ENCODE data around the gene NCOA5. TPM values are rescaled to one million over a fixed set of nuclear protein-coding genes. Genes with fewer than 3 reads are reported as not detected.

The NCOA5 gene
- total and polyA plus RNA-seq, 9 of the 15 experiments (the other 6 are each of a cell fraction or from before 2014, with no cell fraction given) = 3.9 to 22.8 (median 13.8) TPM

DNA sequence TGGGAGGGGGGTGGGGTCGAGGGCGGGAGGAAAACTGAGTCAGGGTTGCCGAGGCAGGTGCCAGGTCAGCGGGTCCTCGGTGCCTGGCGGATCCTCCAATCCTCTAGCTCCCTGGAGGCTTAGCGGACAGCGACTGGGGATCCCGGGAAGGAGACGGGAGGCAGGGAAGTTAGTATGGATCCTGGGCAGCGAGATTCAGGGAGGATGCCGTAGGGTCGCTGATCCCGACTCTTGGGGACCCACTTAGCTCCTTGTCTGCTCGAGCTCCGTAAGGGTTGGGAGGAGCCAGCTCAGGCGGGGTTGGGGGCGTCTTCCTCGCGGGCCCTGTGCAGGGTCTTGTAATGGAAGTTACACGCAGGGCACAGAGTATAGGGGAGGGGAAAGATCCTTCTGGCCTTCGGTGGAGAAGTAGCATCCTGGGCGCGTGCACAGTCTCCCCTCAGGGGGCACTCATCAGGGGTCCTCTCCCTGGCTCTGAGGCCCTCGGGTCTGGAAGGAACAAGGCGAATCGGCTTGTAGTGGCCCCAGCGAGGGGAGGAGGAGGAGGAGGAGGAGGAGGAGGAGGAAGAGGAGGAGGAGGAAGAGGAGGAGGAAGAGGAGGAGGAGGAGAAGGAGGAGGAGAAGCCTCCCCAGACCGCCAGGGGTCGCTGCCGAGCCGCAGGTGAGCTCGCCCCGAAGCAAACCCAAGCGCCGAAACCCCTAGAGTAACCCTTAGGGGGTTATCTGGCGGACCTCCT, 67.2 kb downstream of the NCOA5 start:
- Histone ChIP-seq H3K9ac (ENCODE audit: insufficient read depth in 1 of 2, low read depth in 2 of 2, low read length in 2 of 2) (peak overlapping the region in 1 of 2 experiments; percentile 69; a peak in 2 of 4 replicates), H3K4me3 (peak overlapping the region; percentile 78; the same call in 1 of the 2 replicates), H3K79me2 (ENCODE audit: control insufficient read depth, insufficient read depth, low read length) (no peaks in the 10 kb centered on the region), H3K27me3 (ENCODE audit: control insufficient read depth in 2 of 2, insufficient read depth in 2 of 2, low read length in 2 of 2) (0 out of 5 replicates have a peak, but pooled peaks cover 0 to 7% of the 10 kb centered on the region in 2 experiments), H3K36me3 (ENCODE audit: control insufficient read depth, insufficient read depth, low read length) (no peaks in the 10 kb centered on the region), H3K9me3 (replicated peaks; ENCODE audit: control insufficient read depth, insufficient read depth, low read depth, low read length) (no peaks in the 10 kb centered on the region), H2AFZ (ENCODE audit: low read depth, low read length) (peak overlapping the region; percentile 77), H3K9me1 (ENCODE audit: control insufficient read depth, insufficient read depth, low read length) (no peaks in the 10 kb centered on the region), H3K4me2 (ENCODE audit: insufficient read depth, low read length) (peak overlapping the region; percentile 84), H3K27ac (ENCODE audit: extremely low read depth, low read depth, low read length) (no peak overlapping the region), H3K4me1 (replicated peaks in 1 of 2; ENCODE audit: control insufficient read depth in 2 of 2, insufficient read depth in 2 of 2, low read length in 2 of 2) (peaks cover 14 to 23% of the 10 kb centered on the region in 2 experiments), H4K20me1 (replicated peaks; ENCODE audit: control insufficient read depth, insufficient read depth, low read length) (peaks cover 5% of the 10 kb centered on the region; the same call in 1 of the 2 replicates)
- ChIA-PET CTCF (ENCODE audit: low intra/inter-chr PET ratio) (interaction anchor here (0.5 to 1.4 kb wide), 5 partner anchors 8 to 659 kb away, joined by 3 to 5 read pairs (median 4); no protein-coding TSS in a partner anchor), POLR2A (interaction anchor here (0.6 kb wide), 1 partner anchor 12 kb away, joined by 3 read pairs; no protein-coding TSS in a partner anchor)
- in situ Hi-C loops (cut with MboI) = no loop called here
- DNase-seq (ENCODE audit: extremely low read depth in 1 of 4, low spot score in 3 of 4) (peak; percentile 74 to 78 (median 76)), ATAC-seq (peak; percentile 63), FAIRE-seq (peak; percentile 69)
- 3% methylated on average over 22 of the region's 37 CpGs for WGBS (ENCODE audit: insufficient coverage, low coverage, missing lambda C conversion rate)
- no TSS peak for BruUV-seq (replicated peaks)
- intact Hi-C loops (cut with micrococcal nuclease) = loop anchor here (2.0 to 5.0 kb wide), 3 partner anchors 64 to 150 kb away; no protein-coding TSS in a partner anchor
- TF ChIP-seq REST (IDR thresholded peaks at IDR 0.05; ENCODE audit: borderline replicate concordance) = peak; percentile 48; the same call in 1 of the 2 replicates
- TF ChIP-seq REST (CRISPR knock-in tag; IDR thresholded peaks at IDR 0.05; ENCODE audit: low read depth) = 0 out of 2 replicates have a peak, but pooled peaks have one; percentile 40
- no peak for TF ChIP-seq RFX7 (CRISPR knock-in tag; IDR thresholded peaks at IDR 0.05)
- no peak for TF ChIP-seq CREB3 (tag; conservative IDR thresholded peaks at IDR 0.05; ENCODE audit: low read depth)
- TF ChIP-seq DDX20 (tag; IDR thresholded peaks at IDR 0.05; ENCODE audit: low read depth) = no peak
- TF ChIP-seq JUND (IDR thresholded peaks at IDR 0.05; ENCODE audit: borderline replicate concordance, low read depth, low read length) = 0 out of 2 replicates have a peak, but pooled peaks have one; percentile 4
- no peak for TF ChIP-seq JUND (tag; IDR thresholded peaks at IDR 0.05; ENCODE audit: borderline replicate concordance, low read depth, low read length)
- TF ChIP-seq TCF7L2 (IDR thresholded peaks at IDR 0.05; ENCODE audit: low read depth, low read length) = no peak
- no peak for TF ChIP-seq ZC3H4 (CRISPR knock-in tag; IDR thresholded peaks at IDR 0.05; ENCODE audit: borderline replicate concordance)
- TF ChIP-seq SMC3 (conservative IDR thresholded peaks at IDR 0.05; ENCODE audit: insufficient read depth, low read depth, low read length) = peak; percentile 46
- TF ChIP-seq CTBP1 (IDR thresholded peaks at IDR 0.05; ENCODE audit: borderline replicate concordance) = peak; percentile 8; the same call in 1 of the 2 replicates
- TF ChIP-seq OTX1 (CRISPR knock-in tag; IDR thresholded peaks at IDR 0.05) = 0 out of 2 replicates have a peak, but pooled peaks have one; percentile 64
